ENCODE results near the gene CPS1.

The CPS1 gene

DNA sequence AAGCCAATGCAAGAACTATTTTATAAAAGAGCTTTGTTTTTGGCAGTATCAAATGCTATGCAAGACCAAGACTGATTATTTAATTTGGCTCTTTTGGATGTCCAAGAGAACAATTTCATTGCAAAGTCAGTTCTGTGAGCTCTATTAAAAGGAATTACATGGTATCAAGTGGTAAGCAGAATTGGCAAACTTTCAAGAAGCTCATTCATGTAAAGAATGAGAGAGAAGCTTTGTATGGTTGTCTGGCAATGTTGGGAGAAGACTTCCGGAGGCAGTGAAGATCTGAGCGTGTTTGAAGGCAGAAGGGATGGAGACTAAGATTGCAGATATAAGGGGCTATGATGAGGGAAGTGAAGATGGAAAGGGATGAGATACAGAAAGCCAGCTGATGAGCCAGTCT is 49.6 kb downstream of the CPS1 start:
- DNase-seq (ENCODE audit: low spot score), result no peak

DNA sequence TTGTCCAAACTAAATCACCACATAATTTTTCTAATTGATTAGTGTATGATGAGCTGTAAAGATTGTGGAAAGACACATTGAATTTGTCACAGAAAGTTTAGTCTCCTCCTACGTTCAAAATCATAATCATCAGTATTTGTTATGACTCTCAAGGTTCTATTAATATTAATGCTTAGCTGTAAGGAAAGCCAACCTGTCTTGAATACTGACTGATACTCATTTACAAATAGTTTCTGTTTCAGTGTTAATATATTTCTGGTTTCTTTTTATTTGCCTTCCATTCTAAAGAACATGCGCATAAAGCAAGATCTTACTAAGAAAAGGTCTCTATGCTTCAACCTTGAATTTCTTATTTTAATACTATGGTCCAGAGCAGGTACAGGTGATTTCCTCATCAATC is 55.1 kb downstream of the CPS1 start:
- DNase-seq (ENCODE audit: low spot score), result no peak

GRCh38 chr2:210616074-210616473 is 59.7 kb downstream of the CPS1 start:
- DNase-seq (ENCODE audit: low spot score), result no peak

GRCh38 chr2:210617318-210617717 is 60.9 kb downstream of the CPS1 start:
- DNase-seq (ENCODE audit: low spot score), result no peak

- DNase-seq (ENCODE audit: low spot score), result no peak
Observed at GRCh38 chr2:210617732-210618330, 61.4 kb downstream of the CPS1 start.

DNA sequence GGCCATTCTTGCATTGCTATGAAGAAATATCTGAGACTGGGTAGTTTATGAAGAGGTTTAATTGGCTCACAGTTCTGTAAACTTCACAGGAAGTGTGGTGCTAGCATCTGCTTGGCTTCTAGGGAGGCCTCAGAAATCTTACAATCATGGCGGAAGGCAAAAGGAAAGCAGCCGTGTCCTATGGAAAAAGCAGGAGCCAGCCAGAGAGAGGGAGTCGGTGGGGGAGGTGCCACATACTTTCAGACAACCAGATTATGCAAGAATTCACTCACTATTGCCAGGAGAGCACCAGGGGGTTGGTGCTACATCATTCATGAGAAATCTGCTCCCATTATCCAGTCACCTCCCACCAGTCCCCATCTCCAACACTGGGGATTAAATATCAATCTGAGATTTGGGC is 64.1 kb downstream of the CPS1 start:
- DNase-seq (ENCODE audit: low spot score), result no peak

GRCh38 chr2:210623506-210623905 is 67.1 kb downstream of the CPS1 start:
- no peak for DNase-seq (ENCODE audit: low spot score)

- DNase-seq (ENCODE audit: low spot score), result no peak
Observed at GRCh38 chr2:210626849-210627248, 70.5 kb downstream of the CPS1 start.

- no peak for DNase-seq (ENCODE audit: low spot score)
Observed at GRCh38 chr2:210630873-210631560, 74.6 kb downstream of the CPS1 start.

- no peak for DNase-seq (ENCODE audit: low spot score)
Observed at GRCh38 chr2:210633699-210634098, 77.3 kb downstream of the CPS1 start.

DNA sequence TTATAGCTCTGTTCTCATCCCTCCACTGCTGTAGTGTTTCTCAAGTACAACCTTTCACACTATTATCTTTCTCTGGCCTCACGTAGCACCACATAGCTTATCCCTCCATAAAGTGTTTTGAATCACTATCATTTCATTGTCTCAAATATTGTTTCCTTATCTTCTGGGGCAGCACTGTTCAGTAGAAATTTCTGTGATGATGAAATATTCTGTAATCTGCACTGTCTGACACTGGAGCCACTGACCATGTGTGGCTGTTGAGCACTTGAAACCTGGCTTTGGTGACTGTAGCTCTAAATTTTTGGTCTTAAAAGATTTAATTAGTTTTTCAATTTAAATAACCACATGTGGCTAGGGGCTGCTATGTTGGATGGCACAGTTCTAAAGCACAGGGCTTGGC is 78.9 kb downstream of the CPS1 start:
- DNase-seq (ENCODE audit: low spot score), result no peak

GRCh38 chr2:210642333-210642732 is 85.9 kb downstream of the CPS1 start:
- DNase-seq (ENCODE audit: low spot score), result no peak

- DNase-seq (ENCODE audit: low spot score), result no peak
Observed at GRCh38 chr2:210647151-210647550, 90.8 kb downstream of the CPS1 start.

- DNase-seq (ENCODE audit: low spot score), result no peak
Observed at GRCh38 chr2:210654091-210654490, 97.7 kb downstream of the CPS1 start.

DNA sequence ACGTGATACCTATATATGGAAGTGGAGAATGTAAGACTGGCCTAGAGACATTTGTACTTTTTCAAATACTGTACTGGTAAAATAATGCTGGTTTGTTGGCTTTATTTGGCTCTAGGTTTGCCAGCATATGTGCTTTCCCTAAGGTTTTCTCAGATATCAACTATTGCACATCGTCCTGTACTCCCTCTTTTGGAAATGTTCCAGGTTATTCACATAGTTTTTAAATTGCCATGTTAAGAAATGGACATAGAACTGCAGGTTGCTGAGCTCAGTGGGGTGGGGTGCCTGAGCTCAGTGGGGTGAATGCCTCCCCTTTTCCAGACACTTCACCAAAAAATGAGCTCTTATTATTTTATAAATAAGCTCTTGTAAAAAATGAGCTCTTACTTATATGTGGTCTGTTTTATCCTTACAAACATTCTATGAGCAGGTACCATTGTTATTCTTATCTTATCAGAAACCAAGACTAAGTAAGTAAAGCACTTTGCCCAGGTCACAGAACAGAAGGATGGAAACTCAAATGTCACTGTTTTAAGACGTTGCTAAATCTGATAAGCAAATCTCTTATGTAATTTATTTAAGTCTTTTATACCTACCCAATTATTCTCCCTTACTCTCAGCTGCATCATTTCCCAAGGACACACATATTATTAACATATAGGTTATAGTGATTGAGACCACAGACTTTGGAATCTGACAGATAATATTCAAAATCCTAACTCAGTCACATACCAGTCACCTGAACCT is 99.0 kb downstream of the CPS1 start:
- DNase-seq (ENCODE audit: low spot score), result no peak

DNA sequence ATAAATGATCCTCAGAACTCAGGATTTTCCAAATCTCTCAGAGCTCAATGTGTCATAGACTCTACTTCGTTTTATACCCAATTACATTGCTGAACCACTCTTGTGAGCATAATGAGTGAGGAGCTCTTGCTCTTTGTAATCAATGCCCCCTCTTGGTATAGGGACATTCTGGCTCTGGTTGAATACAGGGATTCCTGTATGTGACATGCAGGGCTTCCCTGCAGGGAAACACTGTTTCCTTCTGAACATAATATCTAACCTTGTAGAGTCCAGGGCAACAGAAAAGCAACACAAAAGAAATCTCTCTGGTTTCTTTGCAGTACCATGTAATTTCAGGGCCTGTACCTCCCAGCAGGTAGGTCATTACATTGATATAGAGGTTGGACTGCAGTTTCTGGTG is 101.5 kb downstream of the CPS1 start:
- DNase-seq (ENCODE audit: low spot score), result no peak

DNA sequence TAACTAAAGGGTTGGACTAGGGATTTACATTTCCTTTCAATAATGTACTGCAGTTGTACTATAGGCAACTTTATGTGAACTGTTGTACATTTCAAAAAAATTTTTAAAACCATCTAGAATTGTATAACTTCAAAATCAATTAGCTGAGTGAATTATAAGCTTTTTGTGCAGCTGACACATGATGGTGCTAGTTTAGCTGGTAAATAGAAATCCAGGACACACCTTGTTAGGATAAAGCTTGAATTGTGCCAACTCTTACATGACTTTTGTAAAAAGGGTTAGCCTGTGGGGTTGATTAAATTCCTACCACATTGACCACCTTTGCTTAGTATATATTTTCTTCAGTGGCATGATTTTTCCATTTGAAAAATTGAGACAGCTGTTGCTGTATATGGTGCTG is 104.4 kb downstream of the CPS1 start:
- no peak for DNase-seq (ENCODE audit: low spot score)

GRCh38 chr2:210662560-210662959 is 106.2 kb downstream of the CPS1 start:
- DNase-seq (ENCODE audit: low spot score), result no peak

GRCh38 chr2:210663631-210664089 is 107.3 kb downstream of the CPS1 start:
- DNase-seq (ENCODE audit: low spot score), result no peak

GRCh38 chr2:210667711-210668110 is 111.3 kb downstream of the CPS1 start:
- DNase-seq (ENCODE audit: low spot score), result no peak

GRCh38 chr2:210671065-210671464 is 114.7 kb downstream of the CPS1 start:
- DNase-seq (ENCODE audit: low spot score), result no peak

DNA sequence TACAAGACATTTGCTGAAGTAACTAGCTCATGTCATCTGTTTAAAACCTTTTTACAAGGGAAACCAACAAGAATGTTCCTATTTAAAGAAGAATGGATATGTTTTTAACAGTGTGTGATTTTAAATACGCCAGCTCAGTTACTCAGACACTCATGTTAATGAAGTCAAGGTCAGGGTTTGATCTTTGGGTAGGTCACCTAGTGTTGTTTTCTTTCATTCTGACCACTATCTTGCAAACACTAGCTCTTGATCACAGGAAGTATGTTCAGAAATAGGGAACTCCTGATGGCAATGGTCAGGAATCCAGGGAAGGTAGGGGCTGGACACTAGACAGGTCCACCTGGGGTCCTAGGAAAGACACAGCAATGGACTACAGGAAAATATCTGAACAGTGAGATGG is 116.7 kb downstream of the CPS1 start:
- no peak for DNase-seq (ENCODE audit: low spot score)

DNA sequence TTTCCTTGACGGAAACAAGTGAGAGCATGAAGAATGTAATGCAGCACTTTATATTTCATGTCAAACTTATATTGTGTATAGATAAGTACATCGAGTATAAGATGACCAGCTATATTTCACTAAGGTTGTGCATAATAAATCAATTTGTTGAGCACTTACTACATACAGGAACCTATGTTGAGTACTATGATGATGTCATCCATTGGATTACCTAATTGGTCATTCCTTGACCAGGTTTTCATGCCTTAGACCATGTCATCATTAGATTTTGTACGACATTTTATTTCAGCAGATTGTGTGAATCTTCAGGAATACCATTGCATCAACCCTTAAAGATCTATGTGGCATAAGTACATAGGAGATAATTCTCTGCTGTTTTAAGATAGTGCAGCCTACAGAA is 119.7 kb downstream of the CPS1 start:
- no peak for DNase-seq (ENCODE audit: low spot score)
